GM23248 (cell line): ENCODE measurements around the gene SND1.

ENCODE experiments used
- EZH2 ChIP-seq: fragments of 200-600 bp; sonication (generic); IDR thresholded peaks from 2 replicates; pipeline ENCODE4 v1.6.1; 2018; ENCODE audit warnings: antibody characterized with exemption, mild to moderate bottlenecking; ENCODE audit not compliant: insufficient read depth, poor library complexity, severe bottlenecking
- EZH2phosphoT487 ChIP-seq: fragments of 200-600 bp; sonication (generic); IDR thresholded peaks from 2 replicates; pipeline ENCODE4 v1.6.1; 2018; ENCODE audit warnings: antibody characterized with exemption, moderate library complexity, mild to moderate bottlenecking, low read depth; ENCODE audit not compliant: insufficient read depth

- TF ChIP-seq EZH2 (no peak), EZH2phosphoT487 (no peak)
These were observed 468.1 kb downstream of the SND1 start for GRCh38 chr7:128120116-128120515.
